ENCODE results near the gene ARHGAP35.

GRCh38 chr19:46852830-46853229 lies 8.0 kb upstream of the ARHGAP35 start:
- TF ChIP-seq CTCF (IDR thresholded peaks at IDR 0.05) (no peak), EP300 (IDR thresholded peaks at IDR 0.05) (no peak)

All from esophagus muscularis mucosa (tissue), 3 donors.